NCI-H1417 treated with DMSO at 0.1 percent for 48 hours (cell line): Measurements from ENCODE around the gene TEDC2.
"Not testable (repeated sequence)": the region's sequence is repeated elsewhere in the genome, so short reads cannot be mapped to it uniquely, and the experiment has no call there.

Experiments
- DNase-seq: peaks from one replicate; lab custom pipeline; 2025; lab: John Stamatoyannopoulos, UW

Gene TEDC2

GRCh38 chr16:2476345-2476720 lies 16.4 kb downstream of the TEDC2 start:
- no peak for DNase-seq

GRCh38 chr16:2476741-2477140 lies 16.8 kb downstream of the TEDC2 start:
- DNase-seq, result no peak

GRCh38 chr16:2477327-2477726 lies 17.4 kb downstream of the TEDC2 start:
- DNase-seq, result no peak

GRCh38 chr16:2478279-2478678 lies 18.4 kb downstream of the TEDC2 start:
- no peak for DNase-seq

- DNase-seq, result not testable (repeated sequence)
These were observed 20.1 kb downstream of the TEDC2 start for GRCh38 chr16:2479996-2480395.

GRCh38 chr16:2480948-2481347 lies 21.0 kb downstream of the TEDC2 start:
- DNase-seq, result no peak

GRCh38 chr16:2481676-2482075 lies 21.8 kb downstream of the TEDC2 start:
- DNase-seq, result no peak

DNA sequence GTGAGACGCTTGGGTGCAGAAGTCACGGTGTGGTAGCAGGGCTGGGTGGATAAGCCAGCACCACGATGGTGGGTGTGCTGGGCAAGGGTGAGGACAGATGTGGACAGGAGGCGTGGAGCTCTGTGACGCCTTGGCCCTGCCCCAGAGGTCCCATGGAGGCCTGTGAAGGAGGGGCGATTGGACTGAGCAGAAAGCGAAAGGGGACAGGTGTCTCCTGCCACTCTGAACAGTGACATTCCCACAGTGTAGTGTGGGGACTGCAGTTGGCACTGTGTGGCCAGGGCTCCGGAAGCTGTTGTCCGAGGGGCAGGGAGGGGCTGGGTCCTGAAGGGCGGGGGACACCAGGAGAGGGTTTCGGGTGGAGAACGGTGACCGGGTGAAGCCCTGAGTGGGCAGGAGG lies 22.3 kb downstream of the TEDC2 start:
- no peak for DNase-seq

DNA sequence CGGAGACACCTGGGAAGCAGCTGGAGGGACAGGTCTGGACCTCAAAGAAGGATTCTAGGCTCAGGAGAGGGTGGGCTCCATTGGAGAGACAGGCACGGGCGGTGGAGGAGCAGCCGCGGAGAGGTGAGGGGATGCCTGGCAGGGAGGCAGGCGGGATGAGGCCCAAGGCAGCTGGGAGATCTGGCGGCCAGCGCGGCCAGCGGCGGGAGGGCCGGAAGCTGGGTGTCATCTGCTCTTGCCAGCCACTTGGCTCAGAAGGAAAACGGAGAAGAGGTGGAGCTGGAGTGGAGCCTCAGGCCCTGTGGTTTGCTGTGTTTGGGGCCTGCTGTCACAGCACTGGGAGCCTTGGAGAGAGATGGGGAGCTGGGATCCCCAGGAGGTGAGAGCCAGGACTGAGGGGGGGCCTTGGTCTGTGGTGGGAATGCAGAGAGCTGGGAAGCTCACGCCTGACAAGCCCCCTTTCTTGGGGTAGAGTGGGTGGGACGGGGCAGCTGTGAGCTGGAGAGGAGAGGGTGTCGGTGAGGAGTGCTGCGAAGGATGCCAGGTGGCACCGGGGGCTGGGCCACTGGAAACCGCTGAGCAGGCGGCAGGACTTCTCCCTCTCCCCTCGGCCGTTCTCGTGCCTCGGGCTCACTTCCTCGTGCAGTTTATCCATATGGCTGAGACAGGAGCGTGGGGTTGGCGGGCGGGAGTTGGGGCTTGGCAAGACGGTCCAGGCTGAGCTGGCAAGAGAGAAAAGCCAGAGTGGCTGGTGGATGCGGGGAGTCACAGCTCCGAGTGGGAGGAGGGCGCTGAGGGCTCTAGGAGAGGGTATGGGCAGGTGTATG lies 23.0 kb downstream of the TEDC2 start:
- no peak for DNase-seq

DNA sequence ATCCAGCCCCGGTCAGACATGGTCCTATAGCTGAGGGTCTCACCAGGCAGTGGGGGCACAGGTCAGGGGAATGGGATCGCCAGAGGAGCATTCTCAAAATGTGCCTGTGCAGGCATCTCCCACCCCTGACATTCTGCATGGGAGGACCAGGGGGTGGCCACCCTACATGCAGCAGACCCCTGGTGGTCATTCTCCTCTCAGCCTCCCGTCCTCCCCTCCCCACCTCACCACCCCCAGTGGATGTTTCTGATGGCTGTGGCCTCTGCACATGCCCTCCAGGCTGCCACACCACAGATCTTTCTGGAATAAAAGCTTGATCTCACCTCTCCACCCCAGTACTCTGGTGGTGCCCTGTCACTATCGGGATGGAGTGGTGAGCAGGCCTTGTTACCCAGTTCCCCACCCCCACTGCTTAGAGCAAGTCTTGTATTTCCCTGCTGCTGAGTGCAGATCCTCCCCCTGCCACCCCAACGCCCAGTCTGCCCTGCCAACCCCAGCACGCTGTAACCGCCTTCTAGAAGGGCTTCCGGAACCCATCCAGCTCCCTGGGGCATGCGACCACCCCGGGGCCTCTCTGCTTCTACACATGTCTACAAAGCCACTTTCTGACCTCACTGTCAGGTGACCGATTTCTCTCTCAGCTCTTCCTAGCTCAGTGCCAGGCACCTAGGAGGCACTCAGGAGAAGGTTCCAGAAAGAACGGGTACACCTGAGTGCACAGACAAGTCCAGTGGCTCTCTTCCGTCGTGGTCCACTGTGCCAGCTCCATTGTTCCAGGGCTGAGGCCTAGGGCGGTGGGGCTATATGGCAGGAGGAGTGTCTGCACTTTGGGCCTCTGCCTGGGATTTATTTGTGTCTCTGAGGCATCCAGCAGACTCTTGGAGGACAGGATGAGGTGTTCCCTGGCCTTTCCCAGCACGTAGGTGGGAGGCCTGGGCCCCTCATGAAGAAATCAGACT lies 24.3 kb downstream of the TEDC2 start:
- DNase-seq, result no peak

DNA sequence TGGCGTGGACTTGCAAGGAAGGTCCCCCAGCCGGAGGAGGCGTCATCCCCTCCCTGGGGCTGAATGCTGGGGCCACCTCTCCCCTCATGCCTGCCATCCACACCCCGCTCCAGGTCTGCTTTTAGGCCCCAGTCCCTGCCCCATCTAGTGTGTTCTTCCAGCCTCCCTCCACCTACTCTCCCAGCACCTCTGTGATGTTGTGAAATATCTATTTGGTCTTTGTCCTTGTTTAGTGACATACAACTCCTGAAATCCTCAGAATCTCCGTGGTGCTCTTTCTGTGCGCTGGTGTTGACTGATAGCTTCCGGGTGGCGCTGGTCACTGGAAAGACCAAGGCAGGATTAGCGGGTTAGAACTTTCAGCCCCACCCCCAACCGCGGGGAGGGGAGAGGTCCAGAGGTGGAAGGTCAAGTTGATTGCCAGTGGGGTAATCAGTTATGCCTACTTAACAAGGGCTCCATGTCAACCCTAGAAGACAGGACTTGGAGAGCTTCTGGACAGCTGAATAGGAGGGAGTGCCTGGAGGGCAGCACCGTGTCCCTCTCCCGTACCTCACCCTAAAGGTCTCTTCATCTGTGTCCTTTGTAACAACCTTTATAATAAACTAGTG lies 25.1 kb downstream of the TEDC2 start:
- DNase-seq, result no peak

DNA sequence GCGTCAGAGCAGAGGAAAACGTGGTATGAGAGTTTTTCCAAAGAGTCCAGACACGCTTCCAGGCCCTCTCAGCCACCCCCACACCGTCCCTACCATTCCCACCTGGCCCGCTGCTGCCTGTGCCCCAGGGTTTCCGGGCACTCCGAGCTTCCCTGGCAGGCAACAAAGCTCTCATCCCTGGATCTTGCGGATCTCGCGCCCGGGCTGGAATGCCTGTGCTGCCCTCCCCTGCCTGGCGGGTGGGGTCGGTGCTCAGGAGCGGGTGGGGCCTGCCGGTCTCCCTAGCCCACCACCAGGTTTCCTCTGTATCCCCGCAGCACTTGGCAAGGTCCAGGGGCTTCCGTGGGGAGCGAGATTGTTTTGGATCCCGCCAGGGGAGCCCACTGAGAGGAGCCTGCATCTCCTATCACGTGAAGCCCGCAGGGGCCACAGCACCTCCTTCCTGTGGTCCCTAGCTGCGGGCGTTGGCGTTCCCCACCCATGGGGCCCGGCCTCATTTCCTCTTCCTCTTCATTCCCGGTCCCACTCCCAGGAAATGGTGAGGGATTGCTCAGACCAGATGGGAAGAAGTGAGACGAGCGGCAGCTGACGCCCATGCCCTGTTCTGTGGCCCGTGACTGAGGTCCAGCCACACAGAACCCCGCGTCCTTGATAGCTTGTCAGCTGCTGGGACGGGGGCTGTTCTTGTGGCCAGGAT lies 26.1 kb downstream of the TEDC2 start:
- DNase-seq, result no peak

DNA sequence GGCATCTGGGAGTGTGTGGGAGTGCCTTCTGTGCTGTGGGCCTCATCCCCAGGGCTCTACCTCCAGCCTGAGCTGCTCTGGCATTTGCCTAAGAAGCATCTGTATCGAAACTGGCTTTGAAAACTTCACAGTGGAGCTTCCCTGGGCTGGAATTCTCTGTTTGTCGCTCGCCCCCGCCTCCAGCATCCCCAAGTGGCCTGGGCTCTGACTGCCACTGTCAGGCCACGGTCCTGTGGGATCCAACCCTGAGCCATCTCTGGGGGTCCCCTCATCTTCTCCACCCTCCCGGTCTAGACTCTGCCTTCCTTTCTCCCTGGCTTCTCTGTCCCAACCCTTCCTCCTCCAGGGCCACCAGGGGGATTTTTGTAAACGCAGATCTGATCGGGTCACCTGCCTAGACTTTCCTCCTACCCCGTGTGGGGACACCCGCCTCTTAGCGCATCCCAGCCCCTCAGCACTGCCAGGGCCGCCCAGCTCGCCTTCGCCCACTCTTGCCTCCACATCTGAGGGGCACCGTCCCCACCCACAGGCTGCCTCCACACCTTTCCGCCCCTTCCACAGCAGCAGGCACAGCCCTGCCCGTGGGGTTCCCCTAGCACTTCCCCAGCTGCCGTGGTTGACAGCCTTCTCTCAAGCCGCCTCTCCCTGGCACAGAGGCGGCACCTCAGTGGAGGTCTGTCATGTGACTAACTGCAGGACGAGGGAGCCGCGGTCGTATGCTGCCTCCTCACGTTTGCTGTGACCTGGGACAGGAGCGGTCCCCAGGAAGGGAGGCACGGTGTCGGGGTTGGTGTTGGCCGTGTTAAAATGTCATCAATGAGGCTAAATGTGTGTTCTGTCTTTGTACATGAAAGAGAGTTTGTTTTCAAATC lies 27.0 kb downstream of the TEDC2 start:
- DNase-seq, result no peak

DNA sequence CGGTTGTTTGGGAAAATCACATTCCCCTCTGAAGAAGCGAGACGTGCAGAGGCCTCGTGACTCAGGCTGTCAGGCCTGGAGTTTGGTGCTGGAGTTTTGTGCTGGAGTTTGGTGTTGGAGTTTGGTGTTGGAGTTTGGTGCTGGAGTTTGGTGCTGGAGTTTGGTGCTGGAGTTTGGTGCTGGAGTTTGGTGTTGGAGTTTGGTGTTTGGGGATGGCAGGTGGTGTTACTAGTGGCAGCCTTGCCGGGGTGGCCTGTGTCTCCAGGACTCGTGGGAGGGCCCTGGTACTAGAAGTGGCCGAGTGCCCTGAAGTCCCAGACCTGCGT lies 27.6 kb downstream of the TEDC2 start:
- no peak for DNase-seq

GRCh38 chr16:2487903-2488531 lies 28.1 kb downstream of the TEDC2 start:
- DNase-seq, result no peak

DNA sequence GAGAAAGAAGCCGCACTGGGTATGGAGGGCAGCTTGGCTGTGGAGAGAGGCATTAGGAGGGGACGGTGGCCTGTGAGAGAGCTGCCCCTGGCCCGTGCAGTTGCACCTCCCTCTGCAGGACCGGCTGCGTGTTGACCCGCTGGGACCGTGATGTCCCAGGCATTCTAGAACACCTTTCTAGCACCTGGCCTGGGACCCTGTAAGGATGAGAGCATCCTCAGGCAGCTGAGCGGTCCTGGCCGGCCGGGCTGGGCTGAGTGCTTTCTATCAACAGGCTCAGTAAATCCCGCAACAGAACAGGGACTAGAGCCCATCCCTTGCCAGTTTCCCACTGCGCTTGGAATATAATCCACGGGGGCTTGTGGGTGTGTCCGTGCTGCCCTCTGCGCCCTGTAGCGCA lies 29.7 kb downstream of the TEDC2 start:
- no peak for DNase-seq

- DNase-seq, result no peak
These were observed 30.5 kb downstream of the TEDC2 start for GRCh38 chr16:2490190-2491105.

- DNase-seq, result no peak
These were observed 32.4 kb downstream of the TEDC2 start for GRCh38 chr16:2492292-2492691.

DNA sequence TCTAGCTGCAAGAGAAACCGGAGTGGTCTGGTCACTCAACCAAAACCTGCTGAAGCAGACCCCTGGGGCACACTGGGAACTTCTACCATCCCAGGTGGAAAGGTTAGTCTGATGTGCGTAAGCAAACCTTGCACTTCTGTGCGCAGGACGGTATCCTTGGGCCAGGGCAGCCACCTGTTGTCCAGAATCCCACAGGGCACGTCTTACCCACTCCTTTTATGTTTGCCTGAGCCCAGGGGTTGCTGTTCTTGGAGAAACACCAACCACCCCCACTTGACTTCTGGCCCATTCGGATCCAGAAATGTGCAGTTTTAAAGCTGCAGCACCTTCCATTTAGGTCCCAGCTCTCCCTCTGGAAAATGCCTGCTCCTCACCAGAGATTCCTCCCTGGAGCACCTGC lies 33.7 kb downstream of the TEDC2 start:
- DNase-seq, result no peak

- DNase-seq, result no peak
These were observed 34.7 kb downstream of the TEDC2 start for GRCh38 chr16:2494616-2495015.
